HG02981 (cell line): ENCODE data around the gene PRADC1.
"Not testable (repeated sequence)": the region's sequence is repeated elsewhere in the genome, so short reads cannot be mapped to it uniquely, and the experiment has no call there.

Experiments
- ATAC-seq: cut with Tn5 transposase; IDR thresholded peaks from one replicate; pipeline ENCODE4 v1.9.1; 2021; ENCODE audit warnings: mild to moderate bottlenecking, moderate library complexity; ENCODE audit not compliant: unreplicated experiment

PRADC1 gene

GRCh38 chr2:73205611-73206010 lies 27.4 kb downstream of the PRADC1 start:
- ATAC-seq, result no peak

DNA sequence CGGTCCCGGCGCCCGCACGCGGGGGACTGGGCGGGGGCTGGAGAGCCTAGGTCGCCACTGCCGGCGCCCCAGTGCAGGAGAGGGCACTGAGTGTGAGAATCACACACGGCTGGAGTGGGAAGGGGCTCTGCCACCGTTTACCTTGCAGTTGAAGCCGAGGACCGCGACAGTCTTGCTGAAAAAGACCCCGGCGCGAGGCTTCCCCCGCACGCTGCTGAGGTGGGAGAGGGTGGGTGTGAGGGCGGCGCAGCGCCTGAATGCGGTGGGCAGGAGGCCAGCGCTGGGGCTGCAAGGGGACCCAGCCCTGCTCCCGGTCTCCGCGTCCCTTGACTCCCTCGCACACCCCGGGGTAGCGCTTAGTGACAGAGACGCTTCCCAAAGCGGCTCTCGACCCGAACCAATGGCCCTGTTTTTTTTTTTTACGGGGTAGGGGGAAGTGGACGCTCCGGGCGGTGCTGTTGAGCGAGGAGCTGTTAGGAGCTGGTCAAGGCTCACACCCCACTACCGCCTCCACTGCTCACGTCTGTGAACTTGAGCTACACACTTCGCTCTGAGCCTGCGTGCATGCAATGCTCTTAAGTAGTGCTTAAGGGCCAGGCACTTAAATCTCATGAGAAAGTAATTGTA lies 29.9 kb downstream of the PRADC1 start:
- no peak for ATAC-seq

DNA sequence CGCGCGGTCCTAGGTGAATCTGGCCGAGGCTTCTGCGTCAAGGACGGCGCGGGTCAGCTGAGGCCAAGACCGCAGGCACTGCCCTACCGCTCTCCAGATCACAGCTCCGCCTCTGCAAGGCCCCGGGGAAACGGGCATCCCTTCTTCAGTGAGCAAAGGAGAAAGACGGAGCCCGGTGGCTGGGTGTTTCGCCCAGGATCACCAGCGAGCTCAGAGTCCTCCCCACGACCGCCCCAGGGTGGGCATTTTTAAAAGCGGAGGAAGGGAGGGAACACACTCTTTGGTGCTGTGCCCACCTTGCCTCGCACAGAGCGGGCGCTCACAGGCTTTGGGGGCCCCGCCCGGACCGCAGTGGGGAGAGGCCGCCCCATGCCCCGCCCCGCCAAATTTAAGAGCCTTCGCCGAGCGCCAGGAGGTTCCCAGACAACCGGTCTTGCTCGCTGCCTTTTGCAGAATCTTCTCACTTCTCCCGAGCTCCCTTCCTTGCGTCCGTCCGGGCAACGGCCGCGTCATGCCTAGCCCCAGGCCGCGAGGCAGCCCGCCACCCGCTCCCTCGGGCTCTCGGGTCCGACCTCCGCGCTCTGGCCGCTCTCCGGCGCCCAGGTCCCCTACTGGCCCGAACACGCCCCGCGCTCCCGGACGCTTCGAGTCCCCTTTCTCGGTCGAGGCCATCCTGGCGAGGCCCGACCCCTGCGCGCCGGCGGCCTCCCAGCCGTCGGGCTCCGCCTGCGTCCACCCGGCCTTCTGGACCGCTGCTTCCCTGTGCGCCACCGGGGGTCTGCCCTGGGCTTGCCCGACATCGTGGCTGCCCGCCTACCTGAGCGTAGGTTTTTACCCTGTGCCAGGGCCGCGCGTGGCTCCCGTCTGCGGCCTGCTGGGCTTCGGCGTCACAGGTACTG lies 30.6 kb downstream of the PRADC1 start, which contains the start of gene NOTO:
Gene NOTO, plus strand, starts transcription at position 419 of the 899 bp plus-strand sequence. Its CDS starts 93 bp downstream, at position 512.
- no peak for ATAC-seq

DNA sequence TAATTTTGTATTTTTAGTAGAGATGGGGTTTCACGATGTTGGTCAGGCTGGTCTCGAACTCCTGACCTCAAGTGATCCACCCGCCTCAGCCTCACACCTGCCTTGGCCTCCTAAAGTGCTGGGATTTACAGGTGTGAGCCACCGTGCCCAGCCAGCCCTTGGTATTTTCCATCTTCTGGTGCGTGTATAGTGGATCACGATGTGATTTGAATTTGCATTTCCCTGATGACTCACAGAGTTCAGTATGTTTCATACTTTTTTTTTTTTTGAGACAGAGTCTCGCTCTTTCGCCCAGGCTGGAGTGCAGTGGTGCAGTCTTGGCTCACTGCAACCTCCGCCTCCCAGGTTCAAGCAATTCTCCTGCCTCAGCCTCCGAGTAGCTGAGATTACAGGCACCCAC lies 32.8 kb downstream of the PRADC1 start:
- not testable (repeated sequence) for ATAC-seq

DNA sequence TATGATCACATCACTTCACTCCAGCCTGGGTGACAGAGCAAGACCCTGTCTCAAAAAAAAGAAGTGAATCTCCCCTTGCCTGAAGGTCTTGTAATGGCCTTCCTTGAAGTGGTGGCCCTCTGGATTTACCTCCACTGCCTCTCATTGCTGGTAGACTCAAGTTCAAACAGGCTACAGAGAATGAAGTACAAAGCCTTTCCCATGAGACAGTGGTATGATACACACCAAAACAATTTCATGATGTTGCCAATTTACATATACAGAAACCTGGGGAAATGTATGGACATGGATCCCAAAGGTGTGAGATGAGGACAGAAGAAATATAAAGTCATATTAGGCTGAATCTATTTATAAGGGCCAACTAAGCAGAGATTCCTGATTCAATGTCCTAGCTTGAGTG lies 35.5 kb downstream of the PRADC1 start:
- ATAC-seq, result no peak

GRCh38 chr2:73187549-73187948 lies 45.5 kb downstream of the PRADC1 start:
- ATAC-seq, result no peak

DNA sequence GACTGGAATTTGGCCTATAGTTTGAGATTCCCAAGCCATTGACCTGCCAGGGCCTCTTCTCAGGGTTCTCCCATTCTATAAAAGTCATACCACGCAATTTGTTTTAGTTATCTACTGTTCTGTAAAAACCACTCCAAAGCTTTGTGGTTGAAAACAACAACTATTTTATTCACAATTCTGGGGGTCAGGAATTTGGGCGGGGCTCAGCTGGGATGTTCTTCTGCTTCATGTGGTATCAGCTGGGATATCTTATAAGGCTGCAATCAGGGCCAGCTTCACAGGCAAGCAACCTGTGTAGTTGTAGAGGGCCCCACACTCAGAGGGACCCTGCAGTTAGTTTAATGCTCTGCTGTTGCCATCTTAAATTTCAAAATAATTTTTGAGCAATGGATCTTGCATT lies 47.1 kb downstream of the PRADC1 start:
- no peak for ATAC-seq
